ENCODE results near the gene FUT6.
"Not testable (repeated sequence)": the region's sequence is repeated elsewhere in the genome, so short reads cannot be mapped to it uniquely, and the experiment has no call there.

The FUT6 gene

GRCh38 chr19:5839065-5840017, at the start of gene FUT6:
FUT6 (minus strand) TSS chr19:5839702; CDS start chr19:5832567, 7,135 bp downstream.
- no peak for DNase-seq (ENCODE audit: low read depth in 2 of 2)

- DNase-seq (ENCODE audit: low read depth in 2 of 2), result not testable (repeated sequence)
These were observed 44.7 kb upstream of the FUT6 start for GRCh38 chr19:5884065-5884811.

- DNase-seq (ENCODE audit: low read depth in 2 of 2), result not testable (repeated sequence)
These were observed 43.8 kb upstream of the FUT6 start for GRCh38 chr19:5883157-5883873.

- no peak for DNase-seq (ENCODE audit: low read depth in 2 of 2)
These were observed 43.0 kb upstream of the FUT6 start for GRCh38 chr19:5882421-5882968.

- no peak for DNase-seq (ENCODE audit: low read depth in 2 of 2)
These were observed 42.2 kb upstream of the FUT6 start for GRCh38 chr19:5881543-5882299.

GRCh38 chr19:5880604-5881078, 41.1 kb upstream of the FUT6 start:
- DNase-seq (ENCODE audit: low read depth in 2 of 2), result no peak

GRCh38 chr19:5880196-5880595, 40.7 kb upstream of the FUT6 start:
- no peak for DNase-seq (ENCODE audit: low read depth in 2 of 2)

- no peak for DNase-seq (ENCODE audit: low read depth in 2 of 2)
These were observed 38.4 kb upstream of the FUT6 start for GRCh38 chr19:5877882-5878281.

GRCh38 chr19:5877427-5877826, 37.9 kb upstream of the FUT6 start:
- no peak for DNase-seq (ENCODE audit: low read depth in 2 of 2)

GRCh38 chr19:5874496-5874895, 35.0 kb upstream of the FUT6 start:
- not testable (repeated sequence) for DNase-seq (ENCODE audit: low read depth in 2 of 2)

- no peak for DNase-seq (ENCODE audit: low read depth in 2 of 2)
These were observed 34.2 kb upstream of the FUT6 start for GRCh38 chr19:5873617-5874199.

GRCh38 chr19:5870986-5871394, 31.5 kb upstream of the FUT6 start:
- DNase-seq (ENCODE audit: low read depth in 2 of 2), result no peak

GRCh38 chr19:5867201-5868136, 28.0 kb upstream of the FUT6 start:
- DNase-seq (ENCODE audit: low read depth in 2 of 2), result no peak

- no peak for DNase-seq (ENCODE audit: low read depth in 2 of 2)
These were observed 26.3 kb upstream of the FUT6 start for GRCh38 chr19:5865772-5866171.

- DNase-seq (ENCODE audit: low read depth in 2 of 2), result no peak
These were observed 25.4 kb upstream of the FUT6 start for GRCh38 chr19:5864725-5865486.

- DNase-seq (ENCODE audit: low read depth in 2 of 2), result no peak
These were observed 24.7 kb upstream of the FUT6 start for GRCh38 chr19:5864013-5864720.

- no peak for DNase-seq (ENCODE audit: low read depth in 2 of 2)
These were observed 23.6 kb upstream of the FUT6 start for GRCh38 chr19:5863030-5863665.
